GM10248 (cell line): ENCODE results near the gene TAF1D.
"Not testable (repeated sequence)": the region's sequence is repeated elsewhere in the genome, so short reads cannot be mapped to it uniquely, and the experiment has no call there.

Experiments used
- CTCF ChIA-PET: fragments of 300-600 bp; sonication (Branson Sonifier 250); formaldehyde crosslinking; extraction: SDS; loops from one replicate; lab custom pipeline; 2021; ENCODE audit warnings: antibody characterized with exemption; lab: Yijun Ruan, JAX
- POLR2A ChIA-PET: fragments of 350-650 bp; sonication (Branson Sonifier 250); formaldehyde crosslinking; extraction: SDS; loops from one replicate; lab custom pipeline; 2020; ENCODE audit warnings: antibody characterized with exemption; lab: Yijun Ruan, JAX
- DNase-seq: peaks from one replicate; pipeline ENCODE4 v3.0.0; 2012; ENCODE audit errors: extremely low spot score
- TF ChIP-seq, protein P1 (sequence below): IDR thresholded peaks from 2 replicates; pipeline ENCODE4 v1.5.1; 2012; ENCODE audit warnings: mild to moderate bottlenecking, low read depth; ENCODE audit errors: extremely low read depth, missing control alignments, control extremely low read depth

TAF1D gene

GRCh38 chr11:93775289-93775688 lies 34.0 kb upstream of the TAF1D start:
- ChIA-PET CTCF (interaction anchor here (1.2 to 1.5 kb wide), 2 partner anchors 9 to 11 kb away, joined by 3 to 5 read pairs; partner anchors contain the start of gene MED17), POLR2A (no interaction called here)
- TF ChIP-seq, protein P1, sequence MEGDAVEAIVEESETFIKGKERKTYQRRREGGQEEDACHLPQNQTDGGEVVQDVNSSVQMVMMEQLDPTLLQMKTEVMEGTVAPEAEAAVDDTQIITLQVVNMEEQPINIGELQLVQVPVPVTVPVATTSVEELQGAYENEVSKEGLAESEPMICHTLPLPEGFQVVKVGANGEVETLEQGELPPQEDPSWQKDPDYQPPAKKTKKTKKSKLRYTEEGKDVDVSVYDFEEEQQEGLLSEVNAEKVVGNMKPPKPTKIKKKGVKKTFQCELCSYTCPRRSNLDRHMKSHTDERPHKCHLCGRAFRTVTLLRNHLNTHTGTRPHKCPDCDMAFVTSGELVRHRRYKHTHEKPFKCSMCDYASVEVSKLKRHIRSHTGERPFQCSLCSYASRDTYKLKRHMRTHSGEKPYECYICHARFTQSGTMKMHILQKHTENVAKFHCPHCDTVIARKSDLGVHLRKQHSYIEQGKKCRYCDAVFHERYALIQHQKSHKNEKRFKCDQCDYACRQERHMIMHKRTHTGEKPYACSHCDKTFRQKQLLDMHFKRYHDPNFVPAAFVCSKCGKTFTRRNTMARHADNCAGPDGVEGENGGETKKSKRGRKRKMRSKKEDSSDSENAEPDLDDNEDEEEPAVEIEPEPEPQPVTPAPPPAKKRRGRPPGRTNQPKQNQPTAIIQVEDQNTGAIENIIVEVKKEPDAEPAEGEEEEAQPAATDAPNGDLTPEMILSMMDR: no peak
- no peak for DNase-seq

- DNase-seq, POLR2A ChIA-PET: not testable (repeated sequence)
- CTCF ChIA-PET: interaction anchor here (1.0 to 1.5 kb wide), 3 partner anchors 9 to 23 kb away, joined by 3 to 5 read pairs (median 4); partner anchors contain the start of gene MED17
These were observed 33.3 kb upstream of the TAF1D start for GRCh38 chr11:93774560-93774959.

GRCh38 chr11:93773601-93774200 lies 32.4 kb upstream of the TAF1D start:
- CTCF ChIA-PET: interaction anchor here (1.0 kb wide), 1 partner anchor 23 kb away, joined by 4 read pairs; no protein-coding TSS in a partner anchor
- POLR2A ChIA-PET: no interaction called here
- no peak for DNase-seq
- TF ChIP-seq, protein P1: no peak

DNA sequence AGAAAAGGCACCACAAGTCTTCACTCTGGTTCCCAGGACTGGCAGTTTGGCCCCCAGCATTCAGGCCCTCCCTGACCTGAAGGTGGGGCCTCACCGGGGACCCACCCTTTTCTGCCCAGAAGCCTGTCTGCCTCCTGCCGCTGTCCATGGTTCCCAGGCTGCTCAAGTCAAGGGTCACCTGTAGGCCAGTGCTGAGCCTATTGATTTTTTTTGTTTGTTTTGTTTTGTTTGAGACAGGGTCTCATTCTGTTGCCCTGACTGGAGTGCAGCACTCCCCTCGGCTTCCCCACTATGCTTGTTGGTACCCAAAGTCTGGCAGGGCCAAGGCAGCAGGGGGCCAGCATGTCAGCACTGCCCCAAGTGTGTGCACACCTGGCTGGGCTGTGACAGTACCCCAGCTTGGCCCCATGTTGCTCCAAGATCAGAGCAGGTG lies 31.8 kb upstream of the TAF1D start:
- TF ChIP-seq, protein P1: no peak
- CTCF ChIA-PET: interaction anchor here (1.1 to 1.8 kb wide), 2 partner anchors 11 to 13 kb away, joined by 3 to 5 read pairs; partner anchors contain the start of gene MED17
- POLR2A ChIA-PET: no interaction called here
- DNase-seq: no peak

GRCh38 chr11:93772123-93772522 lies 30.8 kb upstream of the TAF1D start:
- TF ChIP-seq, protein P1: no peak
- ChIA-PET POLR2A (no interaction called here), CTCF (interaction anchor here (1.1 to 1.8 kb wide), 2 partner anchors 12 to 13 kb away, joined by 3 to 5 read pairs; partner anchors contain the start of gene MED17)
- no peak for DNase-seq

- POLR2A ChIA-PET: interaction anchor here (0.6 kb wide), 1 partner anchor 30 kb away, joined by 3 read pairs; no protein-coding TSS in a partner anchor
- CTCF ChIA-PET: no interaction called here
- TF ChIP-seq, protein P1: no peak
- DNase-seq: no peak
These were observed 28.9 kb upstream of the TAF1D start for GRCh38 chr11:93770160-93770559.

DNA sequence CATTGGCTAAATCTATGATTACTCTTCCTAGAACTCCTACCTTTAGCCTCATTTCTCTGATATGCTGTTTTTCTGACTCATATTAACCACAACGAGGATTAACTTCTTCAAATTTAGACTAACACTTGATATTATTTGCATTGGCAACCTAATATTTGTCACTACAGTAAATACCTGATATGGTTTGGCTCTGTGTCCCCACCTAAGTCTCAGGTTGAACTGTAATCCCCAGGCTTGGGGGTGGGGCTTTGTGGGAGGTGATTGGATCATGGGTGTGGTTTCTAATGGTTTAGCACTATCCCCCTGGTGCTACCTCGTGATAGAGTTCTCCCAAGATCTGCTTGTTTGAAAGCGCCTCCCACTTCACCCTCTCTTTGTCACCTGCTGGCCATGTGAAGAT lies 25.7 kb upstream of the TAF1D start:
- TF ChIP-seq, protein P1: no peak
- no peak for DNase-seq
- ChIA-PET POLR2A (no interaction called here), CTCF (no interaction called here)
